ENCODE measurements around the gene PPM1L.

PPM1L gene

GRCh38 chr3:161038725-161039124 is 282.7 kb downstream of the PPM1L start:
- Histone ChIP-seq H3K56ac (ENCODE audit: low read length) (no peak overlapping the region), H4K5ac (ENCODE audit: low read length) (no peak overlapping the region), H3K36me3 (ENCODE audit: control insufficient read depth, insufficient read depth, low read length) (no peaks in the 10 kb centered on the region), H4K8ac (ENCODE audit: low read depth, low read length) (no peak overlapping the region), H2AK5ac (ENCODE audit: low read length) (no peak overlapping the region), H2BK5ac (ENCODE audit: low read length) (no peak overlapping the region), H3K79me1 (ENCODE audit: low read length) (no peaks in the 10 kb centered on the region), H2BK120ac (ENCODE audit: low read depth, low read length) (no peak overlapping the region), H3K18ac (ENCODE audit: low read length) (no peak overlapping the region), H2BK15ac (replicated peaks; ENCODE audit: low read depth) (no peak overlapping the region), H3K27me3 (ENCODE audit: insufficient read depth, low read length, poor library complexity) (no peaks in the 10 kb centered on the region), H3K23ac (ENCODE audit: low read length) (no peak overlapping the region), H3K79me2 (ENCODE audit: control insufficient read depth, insufficient read depth, low read length) (no peaks in the 10 kb centered on the region), H3K9ac (ENCODE audit: low read length) (no peak overlapping the region), H3K4ac (ENCODE audit: low read depth, low read length) (no peak overlapping the region), H3K27ac (ENCODE audit: low read depth, low read length) (no peak overlapping the region), H3K4me2 (ENCODE audit: low read length) (no peak overlapping the region), H3K4me1 (ENCODE audit: control insufficient read depth, low read depth, low read length) (no peaks in the 10 kb centered on the region), H3K4me3 (ENCODE audit: low read length) (no peak overlapping the region)
- no CpG with 5 or more reads among the region's 3 CpGs for WGBS (ENCODE audit: extremely low coverage, insufficient coverage, low lambda C conversion rate)
- DNase-seq: no peak

GRCh38 chr3:161042023-161042501 is 286.0 kb downstream of the PPM1L start:
- H4K5ac ChIP-seq (ENCODE audit: low read length): no peak overlapping the region
- no peak overlapping the region for H2BK15ac ChIP-seq (replicated peaks; ENCODE audit: low read depth)
- no peaks in the 10 kb centered on the region for H3K79me1 ChIP-seq (ENCODE audit: low read length)
- no peak overlapping the region for H2BK120ac ChIP-seq (ENCODE audit: low read depth, low read length)
- H2AK5ac ChIP-seq (ENCODE audit: low read length): no peak overlapping the region
- H3K18ac ChIP-seq (ENCODE audit: low read length): peak overlapping the region; percentile 68
- H3K9ac ChIP-seq (ENCODE audit: low read length): no peak overlapping the region
- no peak overlapping the region for H3K4ac ChIP-seq (ENCODE audit: low read depth, low read length)
- no peak overlapping the region for H2BK5ac ChIP-seq (ENCODE audit: low read length)
- no peak overlapping the region for H3K4me2 ChIP-seq (ENCODE audit: low read length)
- H3K27me3 ChIP-seq (ENCODE audit: insufficient read depth, low read length, poor library complexity): no peaks in the 10 kb centered on the region
- no peaks in the 10 kb centered on the region for H3K4me1 ChIP-seq (ENCODE audit: control insufficient read depth, low read depth, low read length)
- no peaks in the 10 kb centered on the region for H3K36me3 ChIP-seq (ENCODE audit: control insufficient read depth, insufficient read depth, low read length)
- 100% methylated on average over 1 of the region's 2 CpGs for WGBS (ENCODE audit: extremely low coverage, insufficient coverage, low lambda C conversion rate)
- no peak overlapping the region for H3K56ac ChIP-seq (ENCODE audit: low read length)
- no peak overlapping the region for H3K27ac ChIP-seq (ENCODE audit: low read depth, low read length)
- no peak overlapping the region for H3K23ac ChIP-seq (ENCODE audit: low read length)
- peak overlapping the region; percentile 28 for H4K8ac ChIP-seq (ENCODE audit: low read depth, low read length)
- H3K79me2 ChIP-seq (ENCODE audit: control insufficient read depth, insufficient read depth, low read length): no peaks in the 10 kb centered on the region
- DNase-seq: no peak
- no peak overlapping the region for H3K4me3 ChIP-seq (ENCODE audit: low read length)

GRCh38 chr3:161043336-161044035 is 287.5 kb downstream of the PPM1L start:
- Histone ChIP-seq H3K4me1 (ENCODE audit: control insufficient read depth, low read depth, low read length) (no peaks in the 10 kb centered on the region), H3K36me3 (ENCODE audit: control insufficient read depth, insufficient read depth, low read length) (no peaks in the 10 kb centered on the region), H3K4ac (ENCODE audit: low read depth, low read length) (no peak overlapping the region), H3K27ac (ENCODE audit: low read depth, low read length) (no peak overlapping the region), H3K56ac (ENCODE audit: low read length) (no peak overlapping the region), H2AK5ac (ENCODE audit: low read length) (no peak overlapping the region), H3K4me3 (ENCODE audit: low read length) (no peak overlapping the region), H2BK120ac (ENCODE audit: low read depth, low read length) (no peak overlapping the region), H2BK5ac (ENCODE audit: low read length) (no peak overlapping the region), H3K79me1 (ENCODE audit: low read length) (no peaks in the 10 kb centered on the region), H2BK15ac (replicated peaks; ENCODE audit: low read depth) (no peak overlapping the region), H4K5ac (ENCODE audit: low read length) (no peak overlapping the region), H3K18ac (ENCODE audit: low read length) (no peak overlapping the region), H3K79me2 (ENCODE audit: control insufficient read depth, insufficient read depth, low read length) (no peaks in the 10 kb centered on the region), H3K4me2 (ENCODE audit: low read length) (no peak overlapping the region), H3K27me3 (ENCODE audit: insufficient read depth, low read length, poor library complexity) (no peaks in the 10 kb centered on the region), H3K23ac (ENCODE audit: low read length) (no peak overlapping the region), H4K8ac (ENCODE audit: low read depth, low read length) (no peak overlapping the region), H3K9ac (ENCODE audit: low read length) (no peak overlapping the region)
- no peak for DNase-seq
- no CpG with 5 or more reads among the region's 5 CpGs for WGBS (ENCODE audit: extremely low coverage, insufficient coverage, low lambda C conversion rate)

GRCh38 chr3:161049683-161050248 is 293.7 kb downstream of the PPM1L start:
- no CpG with 5 or more reads among the region's 4 CpGs for WGBS (ENCODE audit: extremely low coverage, insufficient coverage, low lambda C conversion rate)

GRCh38 chr3:161050935-161051334 is 294.9 kb downstream of the PPM1L start:
- WGBS (ENCODE audit: extremely low coverage, insufficient coverage, low lambda C conversion rate): no CpG with 5 or more reads among the region's 3 CpGs
- no peaks in the 10 kb centered on the region for H3K79me1 ChIP-seq (ENCODE audit: low read length)
- no peak overlapping the region for H3K4ac ChIP-seq (ENCODE audit: low read depth, low read length)
- H3K36me3 ChIP-seq (ENCODE audit: control insufficient read depth, insufficient read depth, low read length): no peaks in the 10 kb centered on the region
- H3K27ac ChIP-seq (ENCODE audit: low read depth, low read length): no peak overlapping the region
- H3K4me1 ChIP-seq (ENCODE audit: control insufficient read depth, low read depth, low read length): peaks cover 4% of the 10 kb centered on the region
- no peak overlapping the region for H3K23ac ChIP-seq (ENCODE audit: low read length)
- no peaks in the 10 kb centered on the region for H3K79me2 ChIP-seq (ENCODE audit: control insufficient read depth, insufficient read depth, low read length)
- H3K18ac ChIP-seq (ENCODE audit: low read length): no peak overlapping the region
- H3K27me3 ChIP-seq (ENCODE audit: insufficient read depth, low read length, poor library complexity): no peaks in the 10 kb centered on the region
- no peak overlapping the region for H2BK15ac ChIP-seq (replicated peaks; ENCODE audit: low read depth)
- H3K4me3 ChIP-seq (ENCODE audit: low read length): no peak overlapping the region
- H3K56ac ChIP-seq (ENCODE audit: low read length): no peak overlapping the region
- no peak overlapping the region for H3K9ac ChIP-seq (ENCODE audit: low read length)
- no peak overlapping the region for H2AK5ac ChIP-seq (ENCODE audit: low read length)
- DNase-seq: no peak
- no peak overlapping the region for H3K4me2 ChIP-seq (ENCODE audit: low read length)
- H2BK120ac ChIP-seq (ENCODE audit: low read depth, low read length): no peak overlapping the region
- no peak overlapping the region for H4K5ac ChIP-seq (ENCODE audit: low read length)
- no peak overlapping the region for H4K8ac ChIP-seq (ENCODE audit: low read depth, low read length)
- H2BK5ac ChIP-seq (ENCODE audit: low read length): no peak overlapping the region

More at GRCh38 chr3:161049683-161050248, 293.7 kb downstream of the PPM1L start:
- Histone ChIP-seq H3K27ac (ENCODE audit: low read depth, low read length) (no peak overlapping the region), H3K23ac (ENCODE audit: low read length) (no peak overlapping the region), H3K4me1 (ENCODE audit: control insufficient read depth, low read depth, low read length) (peaks cover 4% of the 10 kb centered on the region), H3K36me3 (ENCODE audit: control insufficient read depth, insufficient read depth, low read length) (no peaks in the 10 kb centered on the region), H2AK5ac (ENCODE audit: low read length) (no peak overlapping the region), H3K79me1 (ENCODE audit: low read length) (no peaks in the 10 kb centered on the region), H3K9ac (ENCODE audit: low read length) (no peak overlapping the region), H3K79me2 (ENCODE audit: control insufficient read depth, insufficient read depth, low read length) (no peaks in the 10 kb centered on the region), H2BK120ac (ENCODE audit: low read depth, low read length) (no peak overlapping the region), H3K4me2 (ENCODE audit: low read length) (no peak overlapping the region), H2BK15ac (replicated peaks; ENCODE audit: low read depth) (no peak overlapping the region), H2BK5ac (ENCODE audit: low read length) (no peak overlapping the region), H3K27me3 (ENCODE audit: insufficient read depth, low read length, poor library complexity) (no peaks in the 10 kb centered on the region), H3K4me3 (ENCODE audit: low read length) (no peak overlapping the region), H3K4ac (ENCODE audit: low read depth, low read length) (no peak overlapping the region), H3K56ac (ENCODE audit: low read length) (no peak overlapping the region), H4K5ac (ENCODE audit: low read length) (no peak overlapping the region), H3K18ac (ENCODE audit: low read length) (no peak overlapping the region), H4K8ac (ENCODE audit: low read depth, low read length) (no peak overlapping the region)
- peak; percentile 52 for DNase-seq

All from mesendoderm (in vitro differentiated cells).